GM21515 (cell line): ENCODE measurements around the gene ZNF232.
"Not testable (repeated sequence)": the region's sequence is repeated elsewhere in the genome, so short reads cannot be mapped to it uniquely, and the experiment has no call there.

Experiments used
- ATAC-seq: cut with Tn5 transposase; IDR thresholded peaks from one replicate; pipeline ENCODE4 v1.9.1; 2021; ENCODE audit not compliant: unreplicated experiment

ZNF232 gene

GRCh38 chr17:5130261-5130660 lies 18.6 kb upstream of the ZNF232 start:
- not testable (repeated sequence) for ATAC-seq

- ATAC-seq, result not testable (repeated sequence)
Measured at GRCh38 chr17:5129770-5130169, 18.1 kb upstream of the ZNF232 start.

GRCh38 chr17:5128905-5129535 lies 17.3 kb upstream of the ZNF232 start:
- no peak for ATAC-seq

GRCh38 chr17:5128387-5128786 lies 16.7 kb upstream of the ZNF232 start:
- ATAC-seq, result not testable (repeated sequence)

GRCh38 chr17:5127910-5128309 lies 16.2 kb upstream of the ZNF232 start:
- no peak for ATAC-seq

- ATAC-seq, result no peak
Measured at GRCh38 chr17:5126719-5127488, 15.2 kb upstream of the ZNF232 start.

GRCh38 chr17:5124896-5125295 lies 13.2 kb upstream of the ZNF232 start:
- ATAC-seq, result not testable (repeated sequence)

- not testable (repeated sequence) for ATAC-seq
Measured at GRCh38 chr17:5124125-5124760, 12.6 kb upstream of the ZNF232 start.

- no peak for ATAC-seq
Measured at GRCh38 chr17:5123343-5124124, 11.9 kb upstream of the ZNF232 start.

- ATAC-seq, result no peak
Measured at GRCh38 chr17:5122586-5123342, 11.1 kb upstream of the ZNF232 start.

- not testable (repeated sequence) for ATAC-seq
Measured at GRCh38 chr17:5122056-5122455, 10.4 kb upstream of the ZNF232 start.

GRCh38 chr17:5121186-5121841 lies 9.6 kb upstream of the ZNF232 start:
- ATAC-seq, result no peak

GRCh38 chr17:5120436-5121185 lies 8.9 kb upstream of the ZNF232 start:
- ATAC-seq, result not testable (repeated sequence)

- no peak for ATAC-seq
Measured at GRCh38 chr17:5120036-5120435, 8.4 kb upstream of the ZNF232 start.

- no peak for ATAC-seq
Measured at GRCh38 chr17:5118219-5118618, 6.5 kb upstream of the ZNF232 start.

GRCh38 chr17:5115673-5116651 lies 4.3 kb upstream of the ZNF232 start, which contains the start of gene USP6:
TSS of gene USP6 (plus strand) at chr17:5116032. CDS start at chr17:5130368, 14,336 bp downstream.
- ATAC-seq, result no peak

GRCh38 chr17:5110816-5111215 lies 862 bp downstream of the ZNF232 start:
- peak; percentile 3 for ATAC-seq

- ATAC-seq, result no peak
Measured at GRCh38 chr17:5100832-5101231, 10.8 kb downstream of the ZNF232 start.
